ENCODE data around the gene KLF13.

KLF13 gene

DNA sequence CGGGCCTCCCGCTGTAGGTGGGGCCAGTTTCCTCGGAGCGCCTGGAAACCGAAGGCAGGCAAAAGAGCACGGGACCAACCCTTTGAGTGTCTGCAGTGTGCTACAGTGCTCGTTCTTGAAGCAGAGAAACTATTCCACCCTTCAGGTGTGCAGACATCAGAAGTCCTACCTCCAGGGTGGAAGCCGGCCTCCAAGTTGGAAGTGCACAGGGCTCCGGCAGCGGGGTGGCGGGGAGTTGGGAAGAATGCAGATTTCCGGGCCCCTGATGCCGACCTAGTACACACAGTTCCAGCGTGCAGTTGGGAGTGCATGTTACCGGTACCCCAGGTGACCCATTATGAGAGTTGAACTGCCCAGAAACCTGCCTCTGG lies 3.0 kb downstream of the KLF13 start:
- TF ChIP-seq, protein P1, sequence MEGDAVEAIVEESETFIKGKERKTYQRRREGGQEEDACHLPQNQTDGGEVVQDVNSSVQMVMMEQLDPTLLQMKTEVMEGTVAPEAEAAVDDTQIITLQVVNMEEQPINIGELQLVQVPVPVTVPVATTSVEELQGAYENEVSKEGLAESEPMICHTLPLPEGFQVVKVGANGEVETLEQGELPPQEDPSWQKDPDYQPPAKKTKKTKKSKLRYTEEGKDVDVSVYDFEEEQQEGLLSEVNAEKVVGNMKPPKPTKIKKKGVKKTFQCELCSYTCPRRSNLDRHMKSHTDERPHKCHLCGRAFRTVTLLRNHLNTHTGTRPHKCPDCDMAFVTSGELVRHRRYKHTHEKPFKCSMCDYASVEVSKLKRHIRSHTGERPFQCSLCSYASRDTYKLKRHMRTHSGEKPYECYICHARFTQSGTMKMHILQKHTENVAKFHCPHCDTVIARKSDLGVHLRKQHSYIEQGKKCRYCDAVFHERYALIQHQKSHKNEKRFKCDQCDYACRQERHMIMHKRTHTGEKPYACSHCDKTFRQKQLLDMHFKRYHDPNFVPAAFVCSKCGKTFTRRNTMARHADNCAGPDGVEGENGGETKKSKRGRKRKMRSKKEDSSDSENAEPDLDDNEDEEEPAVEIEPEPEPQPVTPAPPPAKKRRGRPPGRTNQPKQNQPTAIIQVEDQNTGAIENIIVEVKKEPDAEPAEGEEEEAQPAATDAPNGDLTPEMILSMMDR (IDR thresholded peaks at IDR 0.05; ENCODE audit: borderline replicate concordance, insufficient read depth, low read depth, low read length), result no peak
- peak overlapping the region; percentile 80 for H3K4me3 ChIP-seq (ENCODE audit: low read depth, low read length)

DNA sequence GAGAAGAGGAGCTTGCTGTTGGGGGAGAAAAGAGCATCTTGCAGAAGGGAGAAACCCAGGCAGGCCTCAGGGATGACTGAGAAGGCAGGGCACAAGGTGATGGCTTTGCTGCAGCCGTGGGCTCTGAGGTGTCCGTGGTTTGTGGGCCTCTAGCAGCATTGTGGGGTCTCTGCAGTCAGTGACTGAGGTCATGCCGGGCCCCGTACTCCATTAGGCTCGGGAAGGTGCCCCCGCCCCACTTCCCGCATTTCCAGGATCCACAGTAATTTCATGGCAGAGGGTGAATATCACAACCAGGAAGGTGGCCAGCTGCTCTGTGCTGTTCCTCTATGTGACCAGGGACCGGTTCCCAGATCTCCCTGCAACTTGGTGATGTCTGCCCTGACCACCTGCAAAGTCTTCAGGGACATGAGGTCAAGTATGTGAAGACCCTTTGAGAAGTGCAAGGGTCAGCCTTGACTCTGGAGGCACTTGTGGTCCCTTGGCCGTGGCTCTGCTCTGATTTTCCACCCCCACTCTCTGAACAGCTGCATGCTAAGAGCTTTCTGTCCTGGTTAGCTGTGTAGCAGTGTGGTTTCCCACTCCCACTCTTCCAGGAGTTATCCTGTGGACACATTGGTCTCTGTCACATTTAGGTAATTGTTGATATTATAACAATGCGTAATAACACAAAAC lies 3.6 kb downstream of the KLF13 start:
- peak overlapping the region; percentile 80 for H3K4me3 ChIP-seq (ENCODE audit: low read depth, low read length)
- TF ChIP-seq, protein P1 (IDR thresholded peaks at IDR 0.05; ENCODE audit: borderline replicate concordance, insufficient read depth, low read depth, low read length), result no peak

DNA sequence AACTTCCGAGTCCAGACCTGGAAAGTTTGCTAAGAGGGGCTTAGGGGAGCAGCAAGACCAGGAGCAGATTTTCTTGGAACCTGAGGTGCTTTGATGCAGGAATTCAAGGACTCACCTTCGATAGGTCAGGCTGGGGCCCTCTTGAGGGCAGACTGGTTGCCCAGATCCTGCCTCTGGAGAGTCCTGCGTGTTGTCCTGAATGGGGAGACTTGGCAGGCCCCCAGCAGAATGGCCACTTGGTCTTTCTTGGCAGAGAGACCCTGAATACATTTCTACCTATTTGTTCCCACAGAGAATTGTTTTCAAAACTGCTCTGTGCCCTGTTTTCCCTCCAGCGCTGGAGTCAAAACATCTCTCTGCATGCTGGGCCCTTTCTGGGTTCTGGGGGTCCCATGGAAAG lies 4.2 kb downstream of the KLF13 start:
- TF ChIP-seq, protein P1 (IDR thresholded peaks at IDR 0.05; ENCODE audit: borderline replicate concordance, insufficient read depth, low read depth, low read length), result no peak
- no peak overlapping the region for H3K4me3 ChIP-seq (ENCODE audit: low read depth, low read length)

DNA sequence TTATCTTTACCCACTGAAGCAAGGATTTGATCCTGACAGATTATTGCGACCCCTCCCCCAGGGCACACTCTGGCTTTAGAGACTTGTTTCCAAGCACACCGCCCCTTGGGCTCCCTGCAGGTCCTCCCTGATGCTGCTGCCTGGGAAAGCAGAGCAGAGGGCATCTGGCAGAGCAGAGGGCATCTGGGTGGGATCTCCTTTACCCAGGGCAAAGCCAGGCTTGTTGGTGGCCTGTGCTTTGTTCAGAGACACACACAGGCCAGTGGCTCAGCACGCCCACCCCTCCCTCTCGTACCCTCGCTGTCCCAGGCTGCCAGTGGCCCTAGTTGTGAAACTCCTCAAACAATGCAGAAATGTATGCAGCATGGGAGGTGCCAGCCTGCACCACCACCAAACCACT lies 4.8 kb downstream of the KLF13 start:
- TF ChIP-seq, protein P1 (IDR thresholded peaks at IDR 0.05; ENCODE audit: borderline replicate concordance, insufficient read depth, low read depth, low read length), result no peak

DNA sequence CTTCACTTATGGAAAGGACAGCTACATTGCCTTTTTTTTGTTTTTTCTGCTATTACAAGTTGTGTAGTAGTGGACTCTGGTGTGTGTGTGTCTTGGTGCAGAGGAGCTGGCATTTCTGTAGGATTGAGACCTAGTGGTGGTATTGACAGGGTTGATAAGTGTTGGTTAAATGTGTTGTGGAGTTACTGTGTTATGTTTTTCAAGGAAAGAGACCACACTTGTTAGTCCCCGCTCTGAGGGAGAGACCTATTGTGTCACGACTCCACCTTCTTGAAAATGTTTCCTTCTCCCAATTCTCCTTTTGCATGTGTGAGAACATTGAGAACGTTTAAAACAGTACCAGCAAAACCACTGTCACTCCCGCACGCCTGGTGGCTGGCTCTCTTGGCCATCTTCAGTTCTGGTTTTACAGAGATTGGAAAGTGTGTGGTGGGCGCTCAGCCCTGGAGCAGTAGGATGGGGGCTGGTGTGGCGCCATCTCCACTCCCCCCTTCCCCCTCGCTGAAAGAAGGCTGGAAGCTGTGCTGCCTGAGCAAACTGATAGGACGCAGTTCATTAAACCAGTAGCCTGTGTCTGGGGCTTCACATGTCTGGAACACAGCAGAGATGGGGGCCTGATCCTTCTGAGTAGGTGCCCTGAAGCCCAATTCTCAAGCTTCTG lies 5.5 kb downstream of the KLF13 start:
- TF ChIP-seq, protein P1 (IDR thresholded peaks at IDR 0.05; ENCODE audit: borderline replicate concordance, insufficient read depth, low read depth, low read length), result no peak

More for the DNA sequence above, 4.8 kb downstream of the KLF13 start:
- H3K4me3 ChIP-seq (ENCODE audit: low read depth, low read length), result peak overlapping the region; percentile 6

DNA sequence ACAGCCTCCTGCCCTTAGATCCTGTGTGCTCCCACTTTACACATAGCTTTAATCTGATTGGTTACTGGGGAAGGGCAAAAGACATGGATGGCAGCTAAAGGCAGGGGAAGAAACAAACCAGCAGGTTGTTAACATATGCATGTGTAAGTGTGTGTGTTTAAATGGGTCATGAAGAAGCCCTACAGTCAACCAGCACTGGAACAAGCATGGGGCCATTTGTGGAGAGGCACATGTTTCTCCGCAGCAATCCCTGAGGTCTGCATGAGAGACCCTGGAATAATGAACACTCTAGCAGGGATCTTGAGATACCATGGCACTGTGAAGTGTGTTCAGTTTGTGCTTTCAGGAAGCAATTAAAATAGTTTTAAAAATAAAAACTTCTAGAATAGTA lies 6.0 kb downstream of the KLF13 start:
- no peak overlapping the region for H3K4me3 ChIP-seq (ENCODE audit: low read depth, low read length)

More for the DNA sequence above, 5.5 kb downstream of the KLF13 start:
- no peak overlapping the region for H3K4me3 ChIP-seq (ENCODE audit: low read depth, low read length)

More for the DNA sequence above, 6.0 kb downstream of the KLF13 start:
- TF ChIP-seq, protein P1 (IDR thresholded peaks at IDR 0.05; ENCODE audit: borderline replicate concordance, insufficient read depth, low read depth, low read length), result no peak
